DMS153 (cell line): Measurements from ENCODE around the gene CLDND2.
"Not testable (repeated sequence)": the region's sequence is repeated elsewhere in the genome, so short reads cannot be mapped to it uniquely, and the experiment has no call there.

Experiments
- DNase-seq: peaks from one replicate; lab custom pipeline; 2025; lab: John Stamatoyannopoulos, UW

CLDND2 gene, protein sequence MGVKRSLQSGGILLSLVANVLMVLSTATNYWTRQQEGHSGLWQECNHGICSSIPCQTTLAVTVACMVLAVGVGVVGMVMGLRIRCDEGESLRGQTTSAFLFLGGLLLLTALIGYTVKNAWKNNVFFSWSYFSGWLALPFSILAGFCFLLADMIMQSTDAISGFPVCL

DNA sequence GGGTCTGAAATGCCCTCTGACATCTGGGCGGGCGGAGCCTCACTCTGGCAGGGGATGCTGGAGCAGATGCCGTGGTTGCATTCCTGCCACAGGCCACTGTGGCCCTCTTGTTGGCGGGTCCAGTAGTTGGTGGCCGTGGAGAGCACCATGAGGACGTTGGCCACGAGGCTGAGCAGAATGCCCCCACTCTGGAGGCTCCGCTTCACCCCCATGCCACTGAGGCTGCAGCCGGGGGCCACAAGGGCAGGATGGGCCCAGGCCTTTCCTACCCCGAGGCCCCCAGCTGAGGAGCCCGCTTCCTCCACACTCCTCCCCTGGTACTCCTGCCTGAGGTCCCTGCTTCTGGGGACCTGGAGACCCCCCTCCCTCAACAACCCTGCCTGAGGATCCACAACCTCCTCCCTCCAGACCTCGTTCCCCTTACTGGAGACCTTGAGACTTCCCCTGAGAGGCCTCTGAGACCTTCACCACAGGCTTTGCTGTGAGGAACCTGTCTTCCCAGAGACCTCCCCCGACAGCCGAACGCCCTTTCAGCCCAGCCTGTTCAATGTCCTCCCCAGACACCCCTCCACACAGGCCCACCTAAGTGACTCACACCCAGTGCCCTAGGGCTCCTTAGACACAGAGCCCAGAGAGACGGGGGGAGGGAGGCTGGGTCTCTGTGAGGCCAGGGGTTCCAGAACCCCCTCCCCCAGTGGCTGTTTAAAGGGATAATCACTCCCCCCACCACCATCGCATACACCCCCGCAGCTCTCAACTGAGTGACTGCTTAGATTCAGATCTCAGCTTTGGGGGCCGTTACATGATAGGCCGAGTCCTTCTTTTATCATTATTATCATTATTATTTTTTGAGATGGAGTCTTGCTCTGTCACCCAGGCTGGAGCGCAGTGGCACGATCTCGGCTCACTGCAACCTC is at the start of gene CLDND2:
TSS of gene CLDND2 (minus strand) at position 638 of the 917 bp plus-strand sequence. CDS start at position 212, 426 bp downstream.
- DNase-seq = no peak

DNA sequence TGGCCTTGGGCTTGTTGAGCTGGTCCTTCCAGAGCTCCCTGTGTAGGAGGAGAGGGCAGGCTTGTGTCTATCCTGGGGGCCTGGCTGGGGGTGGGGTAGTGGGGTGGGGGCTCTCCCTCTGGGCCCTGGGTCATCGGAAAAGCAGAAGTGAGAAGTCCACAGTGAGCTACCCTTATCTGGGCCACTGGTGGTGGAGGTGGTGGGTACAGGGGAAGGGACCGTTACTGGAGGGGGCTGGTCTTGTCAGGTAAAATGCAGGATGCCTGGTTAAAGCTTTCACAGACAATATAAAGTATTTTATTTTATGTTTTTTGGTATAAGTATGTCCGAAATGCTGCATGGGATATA is 49.0 kb upstream of the CLDND2 start:
- no peak for DNase-seq

DNA sequence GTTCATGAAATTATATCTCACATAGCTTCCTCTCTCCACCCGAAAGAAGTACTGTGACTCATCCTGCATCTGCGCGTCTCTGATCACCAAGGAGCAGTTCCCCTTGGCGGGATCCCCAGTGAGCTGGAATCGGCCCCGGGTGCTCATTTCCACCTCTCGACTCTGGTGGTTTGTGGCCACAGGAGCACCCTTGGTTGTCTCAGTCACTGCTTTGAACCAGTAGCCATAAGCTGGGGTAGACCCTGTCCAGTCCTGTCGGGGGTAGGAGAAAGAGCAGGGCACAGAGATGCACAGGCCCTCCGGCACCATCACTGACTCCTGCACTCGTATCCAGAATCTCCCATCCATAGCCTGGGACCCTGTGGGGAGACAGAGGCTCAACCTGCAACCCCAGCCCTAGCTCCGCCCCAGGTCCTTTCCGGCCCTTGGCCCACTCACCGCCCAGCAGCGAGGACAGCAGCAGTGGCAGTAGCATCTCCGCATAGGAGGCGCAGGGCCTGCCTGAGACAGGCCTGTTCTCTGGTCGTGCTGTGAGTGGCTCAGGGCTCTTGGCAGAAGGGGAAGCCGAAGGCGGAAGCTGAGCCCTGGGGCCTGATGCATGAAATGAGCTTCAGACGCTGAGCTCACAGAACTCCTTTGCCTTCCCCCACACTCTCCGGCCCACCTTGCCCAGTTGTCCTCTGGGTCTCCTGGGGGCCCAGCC is 48.5 kb upstream of the CLDND2 start, which contains the start of gene SIGLEC10:
TSS of gene SIGLEC10 (minus strand) at position 536 of the 703 bp plus-strand sequence. CDS start at position 475, 61 bp downstream.
- no peak for DNase-seq

DNA sequence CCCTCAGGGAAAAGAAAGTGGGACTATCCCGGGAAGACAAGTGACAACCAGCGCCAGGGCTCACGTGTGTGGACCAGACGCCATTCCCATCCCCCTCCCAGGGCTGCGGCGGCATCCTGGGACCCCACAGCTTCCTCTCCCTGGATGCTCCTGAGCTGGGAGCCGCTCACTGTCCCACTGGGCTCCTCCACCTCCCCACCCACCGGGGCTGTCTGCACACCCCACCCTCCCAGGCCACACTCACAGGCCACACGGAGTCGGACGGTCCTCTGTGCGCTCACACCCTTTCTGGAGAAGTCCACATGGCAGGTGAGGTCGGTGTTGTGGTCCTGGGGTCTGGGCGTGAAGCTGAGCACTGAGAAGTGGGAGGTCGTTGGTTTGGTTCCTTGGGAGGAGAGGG is 47.6 kb upstream of the CLDND2 start:
- not testable (repeated sequence) for DNase-seq

DNA sequence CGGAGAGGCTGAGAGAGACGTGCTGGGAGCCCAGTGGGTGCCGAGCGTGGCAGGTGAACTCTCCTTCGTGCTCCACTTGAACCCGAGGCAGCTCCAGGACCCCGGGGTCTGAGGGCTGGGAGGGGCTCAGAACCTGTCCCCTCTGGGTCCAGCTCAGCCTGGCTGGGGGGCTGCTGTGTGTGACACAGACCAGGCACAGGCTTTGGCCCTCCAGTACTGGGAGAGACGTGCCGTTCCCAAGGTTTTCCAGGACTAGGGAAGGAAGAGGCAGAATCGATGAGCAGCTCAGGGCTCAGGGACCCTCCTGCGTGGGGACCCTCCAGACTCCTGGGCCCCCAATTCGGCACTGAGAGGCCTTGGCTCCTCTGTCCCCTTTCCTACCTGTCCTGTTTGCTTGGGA is 46.4 kb upstream of the CLDND2 start:
- DNase-seq = no peak

DNA sequence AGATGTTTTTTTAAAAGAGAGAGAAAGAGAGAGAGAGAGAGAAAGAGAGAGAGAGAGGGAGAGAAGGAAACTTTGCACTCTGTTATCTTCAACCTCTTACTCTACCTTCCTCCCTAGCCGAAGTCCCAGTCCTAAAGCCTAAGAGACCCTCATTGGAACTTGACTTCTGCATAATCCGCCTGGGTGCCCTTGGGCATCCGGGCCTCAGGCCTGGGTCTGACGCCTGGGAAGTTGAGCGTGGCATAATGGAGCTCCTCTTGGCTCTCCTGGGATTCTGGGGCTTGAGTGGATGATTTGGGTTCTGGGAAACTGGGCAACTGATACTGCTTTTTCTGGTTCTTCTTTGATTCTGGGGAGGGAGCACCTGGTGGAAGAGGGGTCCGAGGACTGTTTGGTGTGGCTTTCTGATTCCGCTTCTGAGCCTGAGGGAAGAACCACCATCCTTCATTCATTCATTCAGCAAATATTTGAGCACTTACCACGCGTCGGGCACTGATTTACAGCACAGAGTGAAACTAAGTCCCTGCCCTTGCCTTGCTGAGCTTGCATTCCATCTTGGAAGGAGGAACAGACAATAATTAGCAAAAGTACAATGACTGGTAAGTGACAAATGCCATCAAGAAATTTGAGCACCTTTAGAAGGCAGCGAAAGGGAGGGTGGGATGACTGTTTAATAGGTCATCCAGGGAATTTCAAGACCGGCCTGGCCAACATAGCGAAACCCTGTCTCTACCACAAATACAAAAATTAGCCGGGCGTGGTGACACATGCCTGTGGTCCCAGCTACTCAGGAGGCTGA is 42.3 kb upstream of the CLDND2 start:
- no peak for DNase-seq

DNA sequence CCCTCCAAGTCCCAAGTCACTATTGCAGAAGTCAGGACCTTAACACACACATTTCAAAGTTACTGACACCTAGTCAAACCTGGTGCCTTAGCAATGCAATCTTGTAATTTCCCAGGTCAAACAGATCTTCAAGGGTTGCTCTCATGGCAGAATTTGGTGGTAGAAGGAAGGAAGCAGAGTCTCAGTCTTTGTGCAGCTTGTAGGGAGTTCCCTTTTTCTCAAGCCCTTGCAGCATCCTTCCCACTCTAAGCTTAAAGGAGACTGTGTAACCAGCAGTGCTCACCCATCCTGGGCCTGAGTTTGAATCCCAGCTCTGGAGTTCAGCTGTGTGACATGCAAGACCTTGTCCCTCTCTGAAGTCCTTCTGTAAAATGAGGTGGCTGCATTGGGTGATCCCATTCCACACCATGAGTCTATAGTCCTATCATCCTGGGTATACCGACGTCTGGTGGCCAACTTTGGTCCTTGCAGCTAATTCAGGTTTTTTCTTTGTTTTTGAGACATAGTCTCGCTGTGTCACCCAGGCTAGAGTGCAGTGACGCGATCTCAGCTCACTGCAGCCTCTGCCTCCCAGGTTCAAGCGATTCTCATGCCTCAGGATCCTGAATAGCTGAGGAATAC is 38.8 kb upstream of the CLDND2 start:
- DNase-seq = no peak

DNA sequence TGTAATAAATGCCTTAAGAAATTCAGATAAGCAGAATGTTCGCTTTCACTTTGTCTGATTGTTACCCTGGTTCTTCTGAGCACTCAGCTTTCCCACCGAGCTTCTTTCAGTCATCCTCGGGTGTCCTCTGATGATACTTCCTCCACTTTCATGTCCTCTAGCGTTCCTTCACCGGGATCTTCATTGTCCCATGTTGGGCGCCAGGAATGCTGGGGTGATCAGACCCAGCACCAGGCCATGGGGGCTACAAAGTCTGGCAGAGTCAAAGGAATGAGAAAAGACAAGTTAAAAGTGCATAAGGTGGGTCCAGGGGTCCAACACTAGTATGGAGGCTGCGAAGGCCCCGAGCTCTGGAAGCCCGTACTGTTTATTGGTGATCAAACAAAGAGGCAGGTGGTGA is 33.3 kb upstream of the CLDND2 start:
- DNase-seq = no peak

DNA sequence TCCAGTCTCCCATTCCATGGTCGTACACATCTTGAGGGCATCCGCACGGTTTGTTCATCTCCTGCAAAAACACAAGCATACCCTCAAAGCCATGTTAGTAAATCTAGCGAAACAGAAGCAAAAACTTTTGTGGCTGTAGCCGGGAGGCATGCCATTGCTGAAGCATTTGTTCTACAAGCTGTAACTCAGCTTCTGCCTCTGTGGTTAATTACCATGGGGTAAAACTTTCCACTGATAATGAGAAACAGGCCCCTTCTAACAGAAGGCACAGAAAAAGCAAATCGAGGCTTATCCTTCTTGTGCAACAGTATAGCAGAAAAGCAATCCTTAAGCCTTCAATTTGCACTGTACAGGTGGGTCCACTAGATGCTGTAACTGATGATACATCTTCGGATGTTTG is 31.1 kb upstream of the CLDND2 start:
- not testable (repeated sequence) for DNase-seq

DNA sequence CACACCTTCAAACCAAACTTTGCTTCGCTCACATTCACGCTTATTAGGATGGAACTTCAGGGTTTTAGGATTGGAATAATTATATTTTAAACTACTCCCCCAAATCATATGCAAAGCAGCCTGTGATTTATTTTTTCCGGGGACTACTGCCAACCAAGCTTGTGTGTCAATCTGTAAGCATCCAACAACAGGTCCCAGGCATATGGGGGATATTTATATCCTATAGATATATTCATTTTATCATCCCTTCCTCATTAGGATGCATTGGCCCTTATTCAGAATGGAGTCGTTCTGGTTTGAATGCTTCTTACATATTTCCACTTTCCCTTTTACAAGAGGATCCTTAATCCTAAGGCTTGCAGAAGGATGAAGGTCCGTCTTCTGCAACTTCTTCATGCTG is 30.4 kb upstream of the CLDND2 start:
- DNase-seq = no peak

DNA sequence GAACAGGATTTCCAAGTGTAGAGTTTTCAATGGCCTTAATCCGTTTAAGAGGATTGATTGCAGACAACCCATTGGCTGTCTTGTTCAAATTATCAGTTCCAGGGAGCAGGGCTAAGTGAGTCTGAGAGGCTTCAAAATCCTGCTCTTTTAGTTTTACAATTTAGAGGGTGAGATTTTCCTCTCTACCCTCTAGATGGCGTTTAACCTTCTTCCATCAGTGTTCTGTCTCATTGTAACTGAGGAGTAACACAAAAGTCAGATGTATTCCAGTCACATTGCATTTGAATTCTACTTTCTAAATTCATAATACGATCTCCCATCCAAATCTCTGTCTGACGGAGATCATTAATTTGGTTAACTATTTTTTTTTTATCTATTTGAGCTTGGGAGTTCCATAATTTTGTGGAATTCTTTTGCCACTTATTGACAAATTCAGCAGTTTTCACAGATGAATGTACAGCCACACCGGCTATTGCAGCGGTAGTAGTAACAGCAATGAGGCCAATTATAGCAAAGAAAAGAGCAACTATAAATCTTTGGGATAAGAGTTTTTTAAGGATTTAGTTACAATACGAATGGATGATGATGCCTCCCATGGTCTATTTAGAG is 29.4 kb upstream of the CLDND2 start:
- peak; percentile 8 for DNase-seq

DNA sequence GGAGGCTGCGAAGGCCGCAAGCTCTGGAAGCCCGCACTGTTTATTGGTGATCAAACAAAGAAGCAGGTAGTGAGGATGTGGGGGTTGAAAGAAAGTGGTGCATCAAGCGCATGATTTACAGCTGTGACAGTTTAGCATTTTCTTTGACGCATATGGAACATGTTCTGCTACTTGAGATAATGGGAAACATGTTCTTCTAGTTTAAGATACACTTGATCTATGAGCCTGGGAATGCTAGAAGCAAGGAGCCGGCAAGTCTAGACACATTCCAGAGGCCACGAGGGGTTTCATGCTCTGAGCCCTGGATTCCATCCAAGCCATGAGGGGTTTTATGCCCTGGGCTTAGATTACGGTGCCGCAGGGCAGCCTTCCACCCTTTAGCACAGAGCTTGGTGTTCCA is 28.6 kb upstream of the CLDND2 start:
- DNase-seq = not testable (repeated sequence)

DNA sequence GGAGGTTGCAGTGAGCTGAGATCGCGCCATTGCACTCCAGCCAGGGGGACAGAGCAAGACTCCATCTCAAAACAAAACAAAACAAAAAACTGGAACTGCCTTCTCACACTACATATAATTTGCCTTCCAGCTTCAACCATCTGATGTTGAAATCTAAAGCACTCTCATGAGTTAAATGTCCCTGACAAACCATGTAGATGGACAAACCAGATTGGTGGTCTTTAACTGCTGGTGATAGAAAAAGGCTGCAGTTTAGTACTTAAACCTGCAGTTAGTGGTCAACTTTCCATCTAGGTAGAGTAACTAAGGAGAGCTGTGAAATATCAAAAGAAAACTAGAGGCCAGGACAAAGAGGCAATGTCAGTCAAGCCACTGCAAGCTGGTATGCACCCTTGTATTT is 27.4 kb upstream of the CLDND2 start:
- DNase-seq = no peak

DNA sequence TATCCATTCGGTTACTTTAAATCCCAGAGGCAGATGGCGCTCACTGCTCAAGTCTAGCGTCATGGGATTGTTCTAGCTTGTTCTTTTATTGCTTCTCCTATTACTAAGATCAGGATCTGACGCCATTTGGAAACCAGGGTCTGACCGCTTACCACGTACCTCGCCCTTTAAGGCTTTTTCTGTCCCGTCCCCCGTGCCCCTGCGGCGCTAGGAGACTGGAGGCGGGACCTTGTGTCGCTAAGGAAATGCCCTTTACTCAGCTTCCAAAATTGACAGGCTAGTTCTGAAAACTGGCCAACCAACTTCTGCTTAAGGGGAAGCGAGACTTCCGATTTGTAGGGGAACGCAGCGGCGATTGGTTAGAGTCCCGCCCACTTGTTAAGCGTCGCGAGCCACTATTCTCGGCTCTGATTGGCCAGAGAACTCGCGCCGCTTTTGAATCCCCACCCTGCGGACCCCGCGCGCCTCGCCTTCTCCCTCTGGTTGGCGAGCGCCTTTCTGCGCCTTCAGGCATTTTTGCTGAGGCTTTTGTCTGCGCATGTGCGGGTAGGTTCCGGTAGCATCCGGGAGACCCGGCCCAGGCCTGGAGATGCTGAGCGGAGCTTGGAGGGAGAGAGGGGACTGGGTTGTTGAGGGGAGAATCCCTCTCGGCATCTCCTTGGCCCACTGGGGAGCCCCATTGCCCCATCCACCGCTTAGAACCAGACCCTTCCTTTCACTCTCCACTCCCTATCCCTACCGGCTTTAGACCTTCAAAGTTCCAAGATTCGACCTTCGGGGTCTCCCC is 25.4 kb upstream of the CLDND2 start:
- peak; percentile 99 for DNase-seq

DNA sequence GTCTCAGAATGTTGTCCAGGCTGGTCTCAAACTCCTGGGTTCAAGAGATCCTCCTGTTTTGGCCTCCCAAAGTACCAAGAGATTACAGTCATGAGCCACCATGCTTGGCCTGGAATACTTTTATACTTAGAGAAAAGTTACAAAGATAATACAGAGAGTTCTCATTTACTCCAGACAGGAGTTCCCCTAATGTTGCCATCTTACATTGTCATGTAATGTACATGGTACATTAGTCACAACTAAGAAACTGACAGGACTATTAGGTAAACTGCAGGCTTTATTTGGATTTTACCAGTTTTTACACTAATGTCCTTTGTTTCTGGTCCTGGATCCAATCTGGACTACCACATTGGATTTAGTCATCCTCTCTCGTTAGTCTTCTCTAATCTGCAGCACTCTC is 23.9 kb upstream of the CLDND2 start:
- no peak for DNase-seq

DNA sequence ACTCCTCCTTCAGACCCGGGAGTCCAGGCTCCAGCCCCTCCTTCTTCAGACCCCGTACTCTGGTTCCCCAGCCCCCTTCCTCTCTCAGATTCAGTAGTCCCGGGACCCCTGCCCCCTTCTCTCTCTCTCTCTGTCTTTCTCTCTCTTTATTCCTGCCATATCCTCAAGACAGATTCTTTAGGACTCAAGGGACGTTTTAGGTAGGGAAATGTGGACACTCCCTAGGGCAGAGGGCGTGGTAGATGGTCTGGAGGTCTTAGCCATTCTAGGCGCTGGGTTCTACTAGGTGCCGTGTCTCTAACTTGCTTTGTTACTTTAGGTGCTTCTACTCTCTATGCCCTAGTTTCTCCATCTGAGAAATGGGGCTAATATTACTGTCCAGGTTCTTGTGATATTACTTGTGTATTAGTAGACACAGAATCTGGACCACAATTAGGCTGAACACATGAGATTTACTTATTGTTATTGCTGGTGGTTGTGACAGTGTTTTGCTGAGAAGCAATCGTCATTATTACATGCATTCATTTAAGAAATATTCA is 22.3 kb upstream of the CLDND2 start:
- DNase-seq = no peak

DNA sequence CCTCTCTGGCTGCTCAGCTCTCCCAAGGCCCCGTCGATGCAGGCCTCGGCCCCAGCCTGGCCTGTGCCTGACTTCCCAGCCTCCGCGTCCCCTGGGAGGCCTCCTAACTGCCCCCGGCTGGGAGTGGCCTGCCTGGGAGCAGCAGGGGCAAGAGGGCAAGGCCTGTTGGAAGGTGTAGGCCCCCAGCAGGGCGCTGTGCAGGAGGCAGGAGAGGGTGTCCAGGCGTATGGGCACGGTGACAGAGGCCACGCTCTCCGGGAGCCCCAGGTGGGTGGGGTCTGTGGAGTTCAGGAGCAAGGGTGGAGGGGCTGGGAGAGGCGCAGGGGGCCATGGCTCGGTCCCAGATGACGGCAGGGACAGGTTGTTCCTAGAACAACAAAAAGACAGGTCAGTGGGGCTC is 20.3 kb upstream of the CLDND2 start:
- no peak for DNase-seq

DNA sequence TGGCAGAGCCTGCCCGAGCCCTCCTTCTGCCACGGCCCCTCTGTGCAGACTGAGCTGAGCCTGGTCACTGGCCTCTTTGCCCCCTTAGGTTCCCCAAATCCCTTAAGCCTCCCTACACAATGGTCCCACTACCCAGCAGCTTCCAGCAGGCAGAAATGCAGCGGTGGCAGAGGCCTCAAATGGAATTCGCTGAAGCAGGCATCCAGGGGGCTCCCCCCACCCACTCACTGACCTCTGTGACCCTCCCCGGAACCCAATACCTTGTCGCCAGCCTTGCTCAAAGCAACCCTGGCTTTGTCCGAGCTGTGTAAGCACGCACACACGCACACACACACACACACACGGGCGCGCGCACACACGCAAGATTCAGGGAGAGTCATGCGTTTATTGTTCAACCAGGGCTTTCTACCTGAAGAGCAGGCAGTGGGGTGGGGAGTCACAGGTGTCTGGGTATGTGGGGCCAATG is 19.2 kb upstream of the CLDND2 start, which contains the start of gene LIM2:
TSS of gene LIM2 (minus strand) at position 51 of the 466 bp plus-strand sequence. CDS start 531 bp downstream, outside the sequence.
- DNase-seq = no peak

DNA sequence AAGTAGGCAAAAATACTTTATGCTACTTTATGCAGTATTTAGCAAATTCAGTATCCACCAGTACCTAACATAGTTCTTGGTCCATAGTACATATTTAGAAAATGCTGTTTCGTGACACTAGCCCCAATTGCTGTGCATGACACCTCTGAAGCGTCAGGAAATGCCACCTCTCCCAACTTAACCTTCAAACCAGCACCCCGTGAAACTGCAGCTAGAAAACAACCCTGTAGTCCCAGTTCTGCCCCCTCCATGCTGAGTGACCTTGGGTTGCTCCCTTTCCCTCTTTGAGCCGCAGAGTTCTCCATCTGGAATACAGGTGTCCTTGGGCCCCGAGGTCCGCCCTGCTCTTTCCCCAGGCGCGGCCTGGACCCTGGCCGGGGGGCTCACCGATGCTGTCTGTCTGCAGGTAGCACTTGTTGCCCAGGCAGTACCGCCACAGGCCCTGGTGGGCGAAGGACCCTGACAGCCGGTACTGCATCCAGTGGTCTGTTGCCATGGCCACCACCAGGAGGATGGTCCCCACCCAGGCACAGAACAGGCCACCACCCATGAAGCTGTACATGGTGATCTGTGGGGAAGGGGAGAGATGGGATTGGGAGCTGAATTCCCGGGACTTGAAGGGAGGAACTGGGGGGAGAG is 18.2 kb upstream of the CLDND2 start:
- no peak for DNase-seq
